Left renal cortex interstitium (tissue), 4 donors: ENCODE measurements around the gene BICRA. TPM values are rescaled to one million over a fixed set of nuclear protein-coding genes. Genes with fewer than 3 reads are reported as not detected.
"Not testable (repeated sequence)": the region's sequence is repeated elsewhere in the genome, so short reads cannot be mapped to it uniquely, and the experiment has no call there.

Experiments used
- DNase-seq, 4 donors: peaks; one replicate each; pipeline ENCODE4 v3.0.0-alpha.2; 2013; ENCODE audit warnings: low read depth in 4 of 4, low spot score in 2 of 4, missing footprints in 1 of 4
- polyA plus RNA-seq, 4 donors: library from polyadenylated mRNA; unstranded; fragments of 120-200 nt; gene quantifications; one replicate each; pipeline ENCODE4 v1.2.1, GENCODE V29; 2013; ENCODE audit not compliant: insufficient read length in 4 of 4

BICRA gene
- polyA plus RNA-seq, 4 donors: 8.1 to 21.3 (median 14.9) TPM

DNA sequence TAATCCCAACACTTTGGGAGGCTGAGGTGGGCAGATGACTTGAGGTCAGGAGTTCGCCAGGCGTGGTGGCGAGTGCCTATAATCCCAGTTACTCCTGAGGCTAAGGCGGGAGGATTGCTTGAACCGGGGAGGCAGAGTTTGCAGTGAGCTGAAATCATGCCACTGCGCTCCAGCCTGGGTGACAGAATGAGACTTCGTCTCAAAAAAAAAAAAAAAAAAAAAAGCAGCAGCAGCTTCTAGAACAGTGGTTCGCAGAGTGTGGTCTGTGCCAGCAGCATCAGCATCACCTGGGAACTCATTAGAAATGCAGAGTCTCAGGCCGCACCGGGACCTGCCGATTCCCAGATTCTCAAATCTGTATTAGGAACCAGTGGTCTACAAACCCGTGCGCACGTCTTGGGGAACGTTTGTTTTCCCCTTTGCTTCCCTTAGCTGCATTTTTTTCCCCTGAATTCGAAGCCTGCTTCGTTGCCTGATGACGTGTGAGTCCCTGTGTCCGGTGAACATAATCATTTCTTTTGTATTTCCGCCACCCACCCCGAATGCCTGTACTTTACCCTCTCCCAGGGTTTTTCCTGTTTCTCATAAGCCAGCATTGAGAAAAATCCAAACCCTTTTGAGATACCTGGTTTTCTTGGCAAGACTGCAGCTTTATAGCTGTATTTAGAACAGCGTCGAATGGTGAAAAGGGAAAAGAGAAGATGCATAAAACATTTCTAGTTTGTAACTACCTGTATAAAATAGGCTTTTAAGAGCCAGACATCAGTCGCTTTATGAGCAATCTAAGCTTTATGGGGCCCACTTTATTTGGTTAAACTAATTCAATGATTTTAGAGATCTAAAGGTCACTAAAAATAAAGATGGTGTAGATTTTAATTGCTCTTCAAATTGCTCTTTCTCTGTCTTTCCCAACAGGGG lies 49.8 kb downstream of the BICRA start:
- DNase-seq: no peak

DNA sequence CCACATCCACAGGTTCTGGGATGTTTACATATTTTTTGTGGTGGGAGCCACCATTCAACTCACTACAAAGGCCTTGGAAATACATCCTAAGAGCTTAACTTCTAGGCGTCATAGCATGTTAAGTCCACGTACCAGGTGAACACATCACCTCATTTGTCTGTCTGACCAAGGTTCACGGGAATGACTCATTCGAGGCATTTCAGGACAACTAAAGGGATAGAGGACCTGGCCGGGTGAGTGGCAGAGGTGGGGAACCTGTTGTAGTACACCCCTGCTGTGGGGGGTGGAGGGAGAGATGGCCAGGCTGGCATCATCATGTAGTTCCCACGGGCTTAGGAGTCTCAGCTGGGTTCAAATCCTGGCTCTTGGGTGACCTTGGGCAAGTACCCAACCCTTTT lies 51.5 kb downstream of the BICRA start:
- DNase-seq: no peak

DNA sequence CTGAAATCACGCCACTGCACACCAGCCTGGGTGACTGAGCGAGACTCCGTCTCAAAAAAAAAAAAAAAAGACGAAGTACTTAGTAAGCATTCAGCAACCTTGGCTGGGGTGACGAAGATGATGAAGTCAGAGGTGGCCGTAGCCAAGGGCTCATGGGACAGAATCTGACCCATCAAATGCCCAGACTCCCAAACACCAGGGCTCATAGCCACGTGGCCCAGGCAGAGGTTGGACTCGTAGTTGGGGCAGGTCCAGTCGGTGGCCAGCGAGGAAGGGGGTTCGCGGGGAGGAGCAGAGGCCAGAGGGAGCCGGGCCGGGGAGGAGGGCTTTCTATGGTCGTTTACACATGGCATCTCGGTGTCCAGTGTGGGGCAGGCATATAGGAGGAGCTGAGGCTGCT lies 52.2 kb downstream of the BICRA start:
- no peak for DNase-seq

DNA sequence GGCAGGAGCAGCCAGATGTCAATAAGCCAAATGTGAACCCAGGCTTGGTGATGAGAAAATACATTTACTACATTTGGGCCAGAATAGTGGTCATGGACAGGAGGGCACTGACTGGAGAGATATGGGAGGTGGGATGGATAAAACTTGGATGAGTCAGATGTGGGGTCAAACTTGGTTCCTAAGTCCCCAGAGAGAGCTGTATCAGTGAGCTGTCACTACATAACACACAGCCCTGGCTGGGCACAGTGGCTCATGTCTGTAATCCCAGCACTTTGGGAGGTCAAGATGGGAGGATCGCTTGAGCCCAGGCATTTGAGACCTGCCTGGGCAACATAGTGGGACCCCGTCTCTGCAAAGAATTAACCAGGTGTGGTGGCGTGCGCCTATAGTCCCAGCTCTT lies 52.7 kb downstream of the BICRA start:
- no peak for DNase-seq

DNA sequence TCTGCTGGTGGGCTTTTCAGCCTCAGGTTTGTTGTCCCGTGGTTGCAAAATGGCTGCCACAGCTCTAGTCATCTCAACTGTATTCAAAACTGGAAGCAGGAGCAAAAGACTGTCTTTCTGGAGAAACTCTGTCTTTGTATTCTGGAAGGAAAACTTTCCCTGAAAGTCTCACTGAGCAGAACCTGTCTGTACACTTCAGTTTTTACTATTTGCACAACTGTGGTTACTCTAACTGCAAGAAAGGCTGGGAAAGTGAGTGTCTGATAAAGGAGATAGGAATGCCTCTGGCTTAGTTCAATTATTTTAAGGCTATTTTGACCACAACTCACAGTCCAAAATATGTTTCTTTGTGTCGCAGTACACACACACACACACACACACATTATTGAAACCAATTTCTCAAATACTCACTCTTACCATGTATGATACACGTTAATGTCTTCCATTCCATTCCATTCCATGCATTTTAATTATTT lies 54.5 kb downstream of the BICRA start:
- no peak for DNase-seq

DNA sequence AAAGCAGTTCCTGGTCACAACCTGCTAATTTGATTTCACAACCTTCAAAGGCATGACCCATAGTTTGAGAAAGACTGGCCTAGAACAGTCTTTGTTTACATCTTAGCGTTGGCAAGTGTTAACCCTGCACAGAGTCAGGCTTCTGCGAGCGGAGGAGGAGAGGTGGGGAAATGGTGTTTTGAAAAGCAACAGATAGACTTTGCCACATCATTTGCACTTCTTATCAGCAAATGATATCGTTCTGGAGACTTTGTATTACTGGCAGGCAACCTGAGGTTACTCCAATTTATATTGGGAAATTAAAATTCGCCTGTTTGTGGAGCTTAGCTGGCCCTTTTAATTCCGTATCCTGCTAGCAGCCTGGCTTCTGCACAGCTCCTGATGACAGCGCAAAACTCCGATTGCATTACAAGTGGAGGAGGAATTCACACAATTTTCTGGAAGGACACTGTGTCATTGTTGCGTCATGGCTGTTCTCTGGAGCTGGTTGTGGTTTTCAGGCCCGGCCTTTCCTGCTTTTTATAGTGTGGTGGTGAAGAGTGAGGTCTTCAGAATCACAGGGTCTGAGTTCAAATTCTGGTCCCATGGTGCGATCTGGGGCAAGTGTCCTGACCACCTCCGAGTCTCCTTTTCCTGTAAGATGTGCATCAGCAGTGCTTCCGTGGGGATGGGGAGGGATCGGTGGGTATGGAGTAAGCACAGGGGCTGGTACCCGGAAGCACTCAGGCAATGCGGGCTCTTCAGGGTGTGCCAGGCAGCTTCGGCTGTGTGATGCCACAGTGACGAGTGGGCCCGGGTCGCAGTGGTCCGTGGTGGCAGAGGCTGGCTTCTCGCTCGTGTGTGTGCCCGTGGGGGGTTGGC lies 55.2 kb downstream of the BICRA start:
- DNase-seq: no peak

DNA sequence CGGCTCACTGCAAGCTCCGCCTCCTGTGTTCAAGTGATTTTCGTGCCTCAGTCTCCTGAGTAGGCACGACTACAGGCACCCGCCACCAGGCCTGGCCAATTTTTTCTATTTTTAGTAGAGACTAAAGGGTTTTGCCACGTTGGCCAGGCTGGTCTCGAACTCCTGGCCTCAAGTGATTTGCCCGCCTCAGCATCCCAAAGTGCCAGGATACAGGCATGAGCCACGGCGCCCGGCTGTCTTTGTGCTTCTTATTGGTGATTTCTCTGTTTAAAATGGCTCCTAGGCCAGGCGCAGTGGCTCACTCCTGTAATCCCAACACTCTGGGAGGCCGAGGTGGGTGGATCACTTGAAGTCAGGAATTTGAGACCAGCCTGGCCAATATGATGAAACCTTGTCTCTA lies 59.6 kb downstream of the BICRA start:
- DNase-seq: not testable (repeated sequence)

DNA sequence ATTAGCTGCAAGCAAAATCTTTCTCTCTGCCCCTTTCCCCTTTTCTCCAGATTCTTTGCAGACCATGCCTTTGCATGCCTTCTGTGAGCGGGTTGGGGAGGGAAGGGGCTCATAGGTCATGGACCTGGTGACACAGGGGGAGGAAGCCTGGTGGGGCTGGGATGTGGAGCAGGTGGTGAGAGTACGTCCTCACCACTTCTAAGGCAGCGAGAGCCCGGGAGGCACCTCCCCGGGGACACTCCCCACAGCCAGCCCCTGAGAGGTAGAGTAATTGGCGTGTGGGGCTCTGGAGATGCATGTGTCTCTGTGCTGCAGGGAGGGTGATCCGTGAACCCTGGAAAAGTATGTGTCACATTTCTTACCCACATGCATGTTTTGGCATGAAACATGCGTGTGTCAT lies 61.8 kb downstream of the BICRA start:
- no peak for DNase-seq

DNA sequence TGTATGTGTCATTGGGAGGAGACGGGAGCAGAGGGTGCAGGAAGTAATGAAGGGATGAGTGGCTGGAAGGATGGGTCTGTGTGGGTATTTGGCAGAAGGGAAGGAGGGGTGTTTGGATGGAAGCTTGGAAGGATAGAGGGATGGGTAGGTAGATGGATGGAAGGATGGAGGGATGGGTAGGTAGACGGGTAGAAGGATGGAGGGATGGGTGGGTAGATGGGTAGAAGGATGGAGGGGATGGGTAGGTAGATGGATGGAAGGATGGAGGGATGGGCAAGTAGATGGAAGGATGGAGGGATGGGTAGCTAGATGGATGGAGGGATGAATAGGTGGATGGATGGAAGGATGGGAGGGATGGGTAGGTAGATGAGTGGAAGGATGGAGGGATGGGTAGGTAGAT lies 62.6 kb downstream of the BICRA start:
- DNase-seq: no peak

DNA sequence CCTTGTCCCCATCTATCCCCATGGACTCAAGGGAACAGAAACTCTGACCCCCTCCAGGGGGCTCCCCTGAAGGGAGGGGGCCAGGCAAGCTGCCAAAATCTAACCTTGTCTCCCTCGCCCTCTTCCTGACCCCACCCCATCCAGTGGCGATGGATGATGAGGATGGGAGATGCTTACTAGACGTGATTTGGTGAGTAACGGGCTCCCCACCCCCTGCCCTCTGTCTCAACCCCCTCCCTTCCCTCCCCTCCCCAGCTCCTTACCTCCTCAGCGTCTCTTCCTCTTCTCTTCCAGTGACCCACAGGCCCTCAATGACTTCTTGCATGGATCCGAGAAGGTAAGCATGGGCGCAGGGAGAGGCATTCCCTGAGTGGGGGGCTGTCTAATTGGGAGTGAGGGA lies 64.5 kb downstream of the BICRA start:
- no peak for DNase-seq

DNA sequence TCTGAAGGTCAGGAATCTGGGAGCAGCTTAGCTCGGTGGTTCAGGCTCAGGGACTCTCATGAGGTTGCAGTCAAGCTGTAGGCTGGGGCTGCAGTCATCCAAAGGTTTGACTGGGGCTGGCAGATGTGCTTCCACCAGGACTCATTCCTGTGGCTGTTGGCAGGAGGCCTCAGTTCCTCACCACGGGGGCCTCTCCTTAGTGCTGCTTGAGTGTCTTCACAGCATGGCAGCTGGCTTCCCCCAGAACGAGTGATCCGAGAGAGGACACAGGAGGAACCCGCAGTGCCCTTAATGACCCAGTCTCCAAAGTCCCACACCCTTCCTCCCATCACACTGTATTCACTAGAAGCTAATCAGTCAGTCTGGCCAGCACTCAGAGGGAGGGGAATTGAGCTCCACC lies 65.6 kb downstream of the BICRA start:
- DNase-seq: no peak

DNA sequence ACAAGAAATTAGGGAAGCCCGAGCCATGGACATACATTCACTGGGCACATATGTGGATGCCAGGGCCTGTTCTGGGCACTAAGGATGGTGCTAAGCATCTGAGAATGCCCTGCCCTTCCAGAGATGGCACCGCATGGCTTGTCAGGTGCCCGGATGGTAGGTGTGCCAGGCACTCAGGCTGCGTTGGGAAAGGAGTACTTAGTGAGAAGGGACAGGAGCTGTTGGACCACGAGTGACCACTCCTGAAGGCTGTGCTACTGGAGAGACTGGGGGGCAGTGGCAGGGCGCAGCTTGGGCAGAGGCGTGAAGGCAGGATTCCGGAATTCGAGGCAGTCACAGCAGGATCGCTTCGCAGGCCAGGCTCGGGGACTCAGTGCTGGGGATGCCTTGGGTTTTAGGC lies 66.3 kb downstream of the BICRA start:
- no peak for DNase-seq

DNA sequence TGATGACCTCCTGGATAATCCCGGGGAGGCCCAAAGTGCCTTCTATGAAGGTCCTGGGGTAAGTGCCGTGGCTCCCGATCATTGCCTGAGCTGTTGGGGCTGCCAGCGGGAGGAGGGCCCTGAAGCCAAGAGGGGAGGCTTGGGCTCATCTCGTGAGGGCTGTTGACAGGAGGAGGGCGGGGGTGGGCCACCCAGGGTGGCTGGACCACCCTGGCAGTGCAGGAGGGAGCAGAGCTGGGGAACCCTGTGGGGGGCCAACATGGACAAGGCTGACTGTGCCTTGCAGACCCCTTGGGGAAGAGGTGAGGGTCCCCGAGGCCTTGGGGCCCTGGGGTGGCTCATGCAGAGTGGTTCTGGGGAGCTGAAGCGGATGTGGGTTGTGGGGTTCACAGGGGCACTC lies 66.9 kb downstream of the BICRA start:
- DNase-seq: no peak

DNA sequence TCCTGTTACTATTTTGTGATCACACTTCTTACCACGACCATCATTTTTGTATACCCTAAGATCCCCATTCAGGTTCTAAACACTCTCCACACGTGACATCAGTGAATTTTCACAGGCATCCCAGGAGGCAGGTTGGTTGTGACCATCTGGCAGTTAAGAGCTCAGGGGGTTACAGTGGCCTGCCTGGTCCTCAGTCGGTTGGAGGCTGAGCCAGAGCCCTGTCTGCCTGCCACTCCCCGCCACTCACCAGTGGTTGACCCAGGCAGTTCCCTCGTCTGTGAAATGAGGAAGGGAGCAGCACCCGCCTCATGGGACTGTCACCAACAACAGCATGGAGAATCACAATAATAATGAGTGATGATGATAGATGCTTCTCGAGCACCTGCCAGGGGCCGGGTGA lies 67.9 kb downstream of the BICRA start:
- DNase-seq: no peak

DNA sequence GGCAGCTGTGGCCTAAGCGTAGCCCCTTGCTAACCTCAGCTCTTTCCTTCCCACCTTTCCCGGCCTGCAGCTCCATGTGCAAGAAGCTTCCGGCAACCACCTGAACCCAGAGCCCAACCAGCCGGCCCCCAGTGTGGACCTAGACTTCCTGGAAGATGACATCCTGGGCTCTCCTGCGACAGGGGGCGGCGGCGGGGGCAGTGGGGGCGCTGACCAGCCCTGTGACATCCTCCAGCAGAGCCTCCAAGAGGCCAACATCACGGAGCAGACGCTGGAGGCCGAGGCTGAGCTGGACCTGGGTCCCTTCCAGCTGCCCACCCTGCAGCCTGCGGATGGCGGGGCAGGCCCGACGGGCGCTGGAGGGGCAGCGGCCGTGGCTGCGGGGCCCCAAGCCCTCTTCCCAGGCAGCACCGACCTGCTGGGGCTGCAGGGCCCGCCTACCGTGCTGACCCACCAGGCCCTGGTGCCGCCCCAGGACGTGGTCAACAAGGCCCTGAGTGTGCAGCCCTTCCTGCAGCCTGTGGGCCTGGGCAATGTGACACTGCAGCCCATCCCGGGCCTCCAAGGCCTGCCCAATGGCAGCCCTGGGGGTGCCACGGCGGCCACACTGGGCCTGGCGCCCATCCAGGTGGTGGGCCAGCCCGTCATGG lies 70.4 kb downstream of the BICRA start:
- no peak for DNase-seq

DNA sequence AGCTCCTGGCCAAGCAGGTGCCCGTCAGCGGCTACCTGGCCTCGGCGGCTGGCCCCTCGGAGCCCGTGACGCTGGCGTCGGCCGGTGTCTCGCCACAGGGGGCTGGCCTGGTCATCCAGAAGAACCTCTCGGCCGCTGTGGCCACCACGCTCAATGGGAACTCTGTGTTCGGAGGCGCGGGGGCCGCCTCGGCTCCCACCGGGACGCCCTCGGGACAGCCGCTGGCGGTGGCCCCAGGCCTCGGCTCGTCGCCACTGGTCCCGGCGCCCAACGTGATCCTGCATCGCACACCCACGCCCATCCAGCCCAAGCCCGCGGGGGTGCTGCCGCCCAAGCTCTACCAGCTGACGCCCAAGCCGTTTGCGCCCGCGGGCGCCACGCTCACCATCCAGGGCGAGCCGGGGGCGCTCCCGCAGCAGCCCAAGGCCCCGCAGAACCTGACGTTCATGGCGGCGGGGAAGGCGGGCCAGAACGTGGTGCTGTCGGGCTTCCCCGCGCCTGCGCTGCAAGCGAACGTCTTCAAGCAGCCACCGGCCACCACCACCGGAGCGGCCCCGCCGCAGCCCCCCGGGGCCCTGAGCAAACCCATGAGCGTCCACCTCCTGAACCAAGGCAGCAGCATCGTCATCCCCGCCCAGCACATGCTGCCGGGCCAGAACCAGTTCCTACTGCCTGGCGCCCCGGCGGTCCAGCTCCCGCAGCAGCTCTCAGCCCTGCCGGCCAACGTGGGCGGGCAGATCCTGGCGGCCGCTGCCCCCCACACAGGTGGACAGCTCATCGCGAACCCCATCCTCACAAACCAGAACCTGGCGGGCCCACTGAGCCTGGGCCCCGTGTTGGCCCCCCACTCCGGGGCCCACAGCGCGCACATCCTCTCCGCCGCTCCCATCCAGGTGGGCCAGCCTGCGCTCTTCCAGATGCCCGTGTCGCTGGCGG lies 71.3 kb downstream of the BICRA start:
- DNase-seq: no peak

DNA sequence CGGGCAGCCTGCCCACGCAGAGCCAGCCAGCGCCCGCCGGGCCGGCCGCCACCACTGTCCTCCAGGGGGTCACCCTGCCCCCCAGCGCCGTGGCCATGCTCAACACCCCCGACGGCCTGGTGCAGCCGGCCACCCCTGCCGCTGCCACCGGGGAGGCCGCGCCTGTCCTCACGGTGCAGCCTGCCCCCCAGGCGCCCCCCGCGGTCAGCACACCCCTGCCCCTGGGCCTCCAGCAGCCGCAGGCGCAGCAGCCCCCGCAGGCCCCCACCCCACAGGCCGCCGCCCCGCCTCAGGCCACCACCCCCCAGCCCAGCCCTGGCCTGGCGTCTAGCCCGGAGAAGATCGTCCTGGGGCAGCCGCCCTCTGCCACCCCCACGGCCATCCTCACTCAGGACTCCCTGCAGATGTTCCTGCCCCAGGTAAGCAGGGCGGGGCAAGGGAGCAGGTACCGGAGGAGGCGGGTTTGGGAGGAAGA lies 72.0 kb downstream of the BICRA start:
- no peak for DNase-seq

DNA sequence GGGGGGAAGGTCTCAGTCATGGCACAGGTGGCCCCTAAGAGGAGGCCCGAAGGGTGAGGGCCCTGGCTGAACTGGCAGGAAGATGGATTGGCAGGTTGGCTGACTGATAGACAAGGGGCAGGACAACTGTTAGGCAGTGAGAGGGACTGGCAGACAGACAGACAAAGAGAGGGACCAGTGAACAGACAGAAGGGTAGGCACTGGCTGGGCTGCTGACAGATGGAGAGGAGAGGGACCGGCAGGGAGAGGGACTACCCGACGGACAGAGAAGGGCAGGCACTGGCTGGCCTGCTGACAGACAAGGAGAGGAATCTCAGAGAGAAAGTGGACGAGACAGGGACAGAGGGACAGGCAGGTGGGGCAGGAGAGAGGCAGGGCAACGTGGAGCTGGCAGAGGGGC lies 72.5 kb downstream of the BICRA start:
- DNase-seq: no peak

DNA sequence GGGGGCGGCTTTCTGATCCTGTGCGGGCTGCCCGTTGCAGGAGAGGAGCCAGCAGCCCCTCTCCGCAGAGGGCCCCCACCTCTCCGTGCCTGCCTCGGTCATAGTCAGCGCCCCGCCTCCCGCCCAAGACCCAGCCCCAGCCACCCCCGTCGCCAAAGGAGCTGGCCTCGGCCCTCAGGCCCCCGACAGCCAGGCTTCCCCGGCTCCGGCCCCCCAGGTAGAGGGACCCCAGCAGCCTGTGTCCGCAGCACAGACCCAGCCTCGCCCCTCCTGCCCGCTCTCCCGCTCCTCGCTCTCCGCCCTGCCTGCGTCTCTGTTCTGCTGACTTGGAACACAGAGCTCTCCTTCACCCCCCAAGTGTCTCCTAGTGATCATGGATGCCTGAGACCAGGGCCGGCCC lies 73.0 kb downstream of the BICRA start:
- no peak for DNase-seq

DNA sequence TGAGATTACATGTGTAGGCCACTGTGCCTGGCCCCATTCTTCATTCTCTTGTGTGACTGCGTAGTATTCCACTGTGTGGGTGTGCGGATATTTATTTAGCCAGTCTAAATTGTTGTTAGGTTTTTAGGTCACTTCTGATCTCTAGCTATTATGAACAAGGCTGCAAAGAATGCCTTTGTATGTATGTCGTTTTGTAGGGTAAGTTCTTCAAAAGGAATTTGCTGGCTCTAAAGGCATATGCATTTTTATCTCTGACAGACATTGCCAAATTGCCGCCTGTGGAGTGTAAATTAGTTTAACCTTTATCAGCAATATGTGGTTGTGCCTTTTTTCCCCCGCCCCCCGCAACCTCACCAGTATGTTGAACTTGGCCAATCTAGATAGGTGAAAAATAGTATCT lies 74.0 kb downstream of the BICRA start:
- no peak for DNase-seq
